Retinal pigment epithelial cell (primary cell): Measurements from ENCODE around the gene AGBL3.
"Not testable (repeated sequence)": the region's sequence is repeated elsewhere in the genome, so short reads cannot be mapped to it uniquely, and the experiment has no call there.

Experiments used
- DNase-seq: peaks from one replicate; pipeline ENCODE4 v3.0.0-alpha.2; 2010; ENCODE audit warnings: low read depth
- H3K4me3 ChIP-seq: 2 replicates; pipeline ENCODE4 v1.5.1; 2011; ENCODE audit warnings: mild to moderate bottlenecking, low read length, control low read depth, moderate library complexity
- CTCF ChIP-seq: conservative IDR thresholded peaks from 2 replicates; pipeline ENCODE4 v1.5.1; 2011; ENCODE audit warnings: low read depth, low read length, control low read depth, inconsistent platforms

Gene AGBL3

GRCh38 chr7:135001390-135002165, 15.3 kb downstream of the AGBL3 start:
- no peak for TF ChIP-seq CTCF
- no peak overlapping the region for H3K4me3 ChIP-seq
- DNase-seq: no peak

- no peak for TF ChIP-seq CTCF
- no peak for DNase-seq
- no peak overlapping the region for H3K4me3 ChIP-seq
Observed at GRCh38 chr7:135012229-135012628, 25.9 kb downstream of the AGBL3 start.

- no peak overlapping the region for H3K4me3 ChIP-seq
- DNase-seq: no peak
- TF ChIP-seq CTCF: no peak
Observed at GRCh38 chr7:135023622-135024021, 37.3 kb downstream of the AGBL3 start.

- TF ChIP-seq CTCF: no peak
- H3K4me3 ChIP-seq: no peak overlapping the region
- no peak for DNase-seq
Observed at GRCh38 chr7:135035252-135035651, 48.9 kb downstream of the AGBL3 start.

- H3K4me3 ChIP-seq, DNase-seq: not testable (repeated sequence)
Observed at GRCh38 chr7:135067017-135067416, 80.7 kb downstream of the AGBL3 start.

GRCh38 chr7:135074096-135074495, 87.8 kb downstream of the AGBL3 start:
- no peak for TF ChIP-seq CTCF

GRCh38 chr7:135074531-135074930, 88.2 kb downstream of the AGBL3 start:
- no peak for TF ChIP-seq CTCF
- no peak for DNase-seq

More at GRCh38 chr7:135074096-135074495, 87.8 kb downstream of the AGBL3 start:
- no peak overlapping the region for H3K4me3 ChIP-seq
- DNase-seq: no peak

More at GRCh38 chr7:135074531-135074930, 88.2 kb downstream of the AGBL3 start:
- no peak overlapping the region for H3K4me3 ChIP-seq
